Inferior parietal cortex (tissue), 1 donor: Measurements from ENCODE around the gene DNAI2.
A peak's percentile ranks its signal among the peaks of the same experiment; 100 is the strongest.

ENCODE experiments used
- DNase-seq: peaks from one replicate; pipeline ENCODE4 v3.0.0-alpha.2; 2016; ENCODE audit errors: extremely low spot score

The DNAI2 gene, protein sequence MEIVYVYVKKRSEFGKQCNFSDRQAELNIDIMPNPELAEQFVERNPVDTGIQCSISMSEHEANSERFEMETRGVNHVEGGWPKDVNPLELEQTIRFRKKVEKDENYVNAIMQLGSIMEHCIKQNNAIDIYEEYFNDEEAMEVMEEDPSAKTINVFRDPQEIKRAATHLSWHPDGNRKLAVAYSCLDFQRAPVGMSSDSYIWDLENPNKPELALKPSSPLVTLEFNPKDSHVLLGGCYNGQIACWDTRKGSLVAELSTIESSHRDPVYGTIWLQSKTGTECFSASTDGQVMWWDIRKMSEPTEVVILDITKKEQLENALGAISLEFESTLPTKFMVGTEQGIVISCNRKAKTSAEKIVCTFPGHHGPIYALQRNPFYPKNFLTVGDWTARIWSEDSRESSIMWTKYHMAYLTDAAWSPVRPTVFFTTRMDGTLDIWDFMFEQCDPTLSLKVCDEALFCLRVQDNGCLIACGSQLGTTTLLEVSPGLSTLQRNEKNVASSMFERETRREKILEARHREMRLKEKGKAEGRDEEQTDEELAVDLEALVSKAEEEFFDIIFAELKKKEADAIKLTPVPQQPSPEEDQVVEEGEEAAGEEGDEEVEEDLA

DNA sequence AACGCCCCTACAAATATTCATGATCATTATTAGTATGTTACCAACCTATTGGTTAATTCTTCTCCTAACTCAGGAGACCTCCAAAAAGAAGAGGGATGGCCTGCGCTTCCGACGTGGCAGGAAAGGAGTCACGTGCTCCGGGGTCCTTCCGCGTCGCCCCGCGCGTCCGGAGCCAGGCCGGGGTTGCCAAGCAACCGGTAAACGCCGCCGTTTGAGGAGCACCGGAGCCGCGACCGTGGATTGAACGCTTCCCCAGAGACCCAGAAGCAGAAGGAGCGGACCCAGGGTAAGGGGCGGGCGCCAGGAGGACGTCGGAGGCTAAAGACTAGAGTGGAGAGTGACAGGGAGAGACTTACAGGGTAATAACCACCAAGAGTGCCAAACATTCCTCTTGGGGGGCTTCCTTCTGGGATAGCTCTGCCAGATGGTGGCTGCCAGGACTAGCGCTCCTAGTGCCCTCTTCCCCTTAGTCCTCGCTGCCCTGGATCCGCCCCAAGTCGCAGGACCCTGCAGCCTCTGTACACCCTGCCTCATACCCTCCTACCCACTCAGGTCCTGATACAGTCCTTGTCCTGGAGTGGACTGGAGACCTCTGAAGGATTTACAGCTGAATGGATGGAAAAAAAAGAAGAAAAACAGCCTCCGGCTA lies at the start of gene DNAI2:
DNAI2 (plus strand) TSS at position 175 of the 649 bp plus-strand sequence. CDS start 7,584 bp downstream, outside the sequence.
- no peak for DNase-seq

DNA sequence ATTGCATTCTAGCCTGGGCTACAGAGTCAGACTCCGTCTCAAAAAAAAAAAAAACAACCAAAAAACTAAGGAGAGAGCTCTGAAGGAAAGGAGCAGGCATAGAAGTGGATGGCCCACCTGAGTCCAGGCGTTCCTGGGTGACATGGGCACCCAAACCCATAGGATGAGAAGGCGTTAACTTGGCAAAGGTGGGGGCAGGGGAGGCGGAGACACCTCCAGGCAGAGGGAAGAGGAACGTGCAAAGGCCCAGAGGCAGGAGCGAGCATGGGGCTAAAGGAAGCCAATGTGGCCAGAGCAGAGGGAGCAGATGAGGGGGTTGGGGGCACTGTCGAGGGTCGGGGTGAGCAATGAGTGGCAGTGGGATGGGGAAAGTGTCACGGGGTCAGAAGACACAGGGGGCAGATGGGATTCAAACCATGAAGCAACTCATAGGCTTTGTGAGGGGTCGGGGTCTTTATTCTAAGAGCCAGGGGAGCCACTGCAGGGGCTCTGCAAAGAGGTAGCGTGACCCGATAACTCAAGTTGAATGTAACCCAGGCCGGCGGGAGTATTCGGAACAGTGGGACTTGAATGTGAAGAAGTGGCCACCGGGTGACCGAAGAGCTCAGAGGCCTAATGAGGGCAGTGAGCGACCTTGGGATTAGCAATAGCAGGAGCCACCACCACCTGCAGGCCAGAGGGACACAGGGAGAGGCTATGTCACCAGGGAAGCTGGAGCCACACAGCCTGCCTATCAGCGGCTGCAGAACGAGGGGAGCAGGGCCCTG lies 48.9 kb upstream of the DNAI2 start:
- DNase-seq = no peak

DNA sequence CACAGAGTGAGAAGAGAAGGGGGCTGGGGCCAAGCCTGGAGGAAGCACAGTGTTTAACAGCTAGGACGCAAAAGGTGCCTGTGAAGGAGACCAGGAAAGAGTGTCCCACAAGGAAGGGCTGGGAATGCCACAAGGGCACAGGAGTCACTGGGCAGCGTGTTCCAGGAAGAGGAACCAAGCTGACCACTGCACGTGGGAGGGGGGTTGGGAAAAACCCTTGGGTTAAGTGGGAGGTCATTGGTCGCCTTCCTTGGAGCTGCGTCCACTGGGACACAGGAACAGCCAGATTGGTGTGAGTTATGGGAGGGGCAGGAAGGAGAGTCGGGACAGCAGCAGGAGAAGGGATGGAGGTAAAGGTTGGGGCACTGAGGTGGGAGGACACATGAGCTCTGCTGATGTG lies 47.8 kb upstream of the DNAI2 start:
- DNase-seq = no peak

DNA sequence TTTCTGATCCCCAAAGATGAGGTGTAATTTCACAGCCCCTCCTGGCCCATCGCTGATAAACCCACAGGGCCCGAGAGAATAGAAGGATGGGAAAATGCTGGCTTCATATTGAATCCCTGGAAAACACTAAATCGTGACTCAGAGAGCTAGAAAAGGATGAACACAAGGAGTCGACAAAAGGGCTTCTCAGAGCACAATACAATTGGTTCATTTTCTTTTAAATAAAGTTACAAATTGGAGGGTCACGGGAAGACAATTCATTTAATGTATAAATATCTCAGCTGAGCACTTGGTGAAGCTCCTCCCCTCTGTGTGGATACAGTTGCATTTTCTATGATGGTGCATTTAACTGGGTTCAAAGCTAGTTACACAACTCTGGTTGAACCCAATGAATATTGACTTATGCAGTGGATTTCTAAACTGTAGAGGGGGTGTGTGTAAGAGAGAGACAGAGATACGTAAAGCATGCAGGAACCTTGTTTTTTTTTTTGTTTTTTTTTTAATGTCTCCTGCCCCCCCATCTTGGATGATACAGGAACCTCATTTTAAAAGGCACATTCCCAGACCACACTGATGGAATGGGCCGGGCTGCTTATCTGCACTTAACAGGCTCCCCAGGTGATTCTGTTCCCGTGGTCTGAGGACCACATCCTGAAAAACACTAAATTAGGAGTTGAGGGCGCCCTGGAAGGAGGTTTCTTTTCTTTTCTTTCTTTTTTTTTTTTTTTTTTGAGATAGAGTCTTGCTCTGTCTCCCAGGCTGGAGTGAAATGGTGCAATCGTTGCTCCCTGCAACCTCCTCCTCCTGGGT lies 46.6 kb upstream of the DNAI2 start:
- DNase-seq = no peak

DNA sequence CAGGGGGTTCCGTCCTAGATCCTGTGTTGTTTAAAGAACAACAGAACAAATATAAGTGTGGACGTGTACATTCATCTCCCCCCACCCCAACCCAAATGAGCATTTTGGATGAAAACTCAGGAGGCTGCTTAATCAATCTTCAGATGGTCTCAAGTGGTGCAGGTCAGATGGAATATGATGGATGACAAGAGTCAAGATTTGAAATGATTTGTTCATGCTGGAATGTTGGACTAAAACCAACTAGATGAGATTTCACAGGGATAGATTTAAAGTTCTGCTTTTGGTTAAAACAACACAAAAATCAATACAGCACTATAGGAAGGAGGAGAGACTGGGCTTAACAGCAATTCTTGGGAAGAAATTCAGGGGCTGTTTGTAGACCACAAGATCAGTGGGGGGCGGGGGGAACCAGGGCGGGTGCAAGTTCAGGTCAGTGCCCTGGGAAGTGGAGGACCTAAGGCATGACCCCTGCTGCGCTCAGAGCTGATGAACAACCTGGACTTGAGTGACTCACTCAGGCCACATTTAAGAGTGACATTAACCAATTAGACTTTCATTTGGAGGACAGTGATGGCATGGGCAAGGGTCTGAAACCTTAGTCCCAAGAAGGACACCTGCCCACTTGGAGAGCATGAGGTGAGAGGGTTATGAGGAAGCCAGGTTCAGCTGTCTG lies 45.6 kb upstream of the DNAI2 start:
- DNase-seq = no peak

DNA sequence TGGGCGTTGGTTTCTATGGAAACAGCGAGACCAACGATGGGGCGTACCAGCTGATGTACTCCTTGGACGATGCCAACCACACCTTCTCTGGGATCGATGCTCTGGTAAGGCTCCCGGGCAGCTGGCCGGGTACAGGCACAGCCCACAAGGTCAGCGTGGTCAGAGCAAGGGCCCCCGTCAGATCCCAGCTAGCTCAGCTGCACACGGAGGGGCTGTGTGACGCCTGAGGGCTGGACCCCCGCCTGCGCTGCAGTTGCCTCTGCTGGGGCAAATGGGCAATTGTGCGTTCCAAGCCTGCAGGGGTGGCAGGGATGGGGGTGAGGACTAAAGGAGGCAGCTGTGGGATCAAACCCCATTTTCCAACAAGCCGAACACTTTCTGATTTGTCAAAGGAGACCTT lies 43.1 kb upstream of the DNAI2 start:
- DNase-seq = no peak

DNA sequence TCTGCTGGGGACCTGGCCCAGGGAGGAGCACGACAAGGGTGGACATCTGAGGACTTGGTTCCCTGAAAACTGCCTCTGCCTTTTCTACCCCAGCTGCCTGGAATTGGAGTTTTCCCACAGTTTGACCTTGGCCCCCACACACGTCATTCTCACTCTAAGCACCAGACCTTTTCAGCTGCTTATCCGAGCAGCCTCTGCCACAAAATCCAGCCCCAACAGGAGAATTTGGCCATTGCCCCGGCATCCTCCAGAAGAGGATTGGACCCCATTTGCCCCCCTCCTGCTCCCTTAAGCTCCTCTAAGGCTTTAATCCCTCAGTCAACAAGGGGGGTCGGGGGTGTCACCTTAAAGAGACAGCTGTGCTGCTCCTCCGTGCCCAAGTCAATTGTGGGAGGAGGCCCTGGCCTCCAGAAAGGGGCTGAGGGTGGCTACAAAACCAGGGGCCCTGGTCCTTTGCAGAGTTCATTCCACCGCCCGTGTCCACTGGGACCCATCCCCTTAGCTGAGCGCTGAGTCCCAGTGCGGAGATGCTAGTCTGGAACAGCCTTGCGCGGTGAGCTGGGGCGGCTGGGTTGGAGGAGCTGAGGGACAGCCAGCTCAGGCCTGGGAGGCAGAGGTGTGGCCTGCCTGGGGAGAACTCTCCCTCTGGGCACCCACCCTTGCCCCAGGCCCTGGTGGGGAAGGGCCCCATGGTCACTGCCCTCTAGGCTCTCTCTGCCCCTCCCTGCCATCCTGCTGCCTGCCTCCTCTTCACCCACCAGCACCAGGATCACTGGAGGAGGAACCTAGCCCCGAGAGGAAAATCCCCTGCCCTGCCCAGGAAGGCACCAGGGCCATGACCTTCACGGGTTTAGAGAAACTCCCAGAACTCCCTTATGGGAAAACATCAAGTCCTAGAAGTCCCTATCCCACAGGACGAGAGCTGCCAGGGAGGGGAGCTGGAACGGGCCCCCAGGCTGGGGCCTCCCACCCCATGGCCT lies 41.8 kb upstream of the DNAI2 start:
- DNase-seq = no peak

DNA sequence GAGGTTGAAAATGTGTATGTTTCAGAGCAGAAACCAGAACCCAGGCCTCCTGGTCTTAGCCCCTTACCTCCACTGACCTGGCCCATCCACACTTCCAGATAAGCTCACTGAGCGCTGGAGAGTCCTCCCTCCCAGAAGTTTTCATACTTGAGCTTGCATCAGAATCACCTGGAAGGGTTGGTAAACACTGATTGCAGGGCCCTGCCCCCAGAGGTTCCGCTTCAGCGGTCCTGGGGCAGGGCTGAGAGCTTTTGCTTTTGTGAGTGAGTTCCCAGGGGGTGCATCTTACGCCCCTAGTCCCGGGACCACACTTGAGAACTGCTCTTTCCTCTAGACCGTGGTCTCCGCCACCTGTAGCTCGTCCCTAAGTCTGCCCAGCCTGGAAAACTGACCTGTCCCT lies 40.1 kb upstream of the DNAI2 start:
- no peak for DNase-seq

DNA sequence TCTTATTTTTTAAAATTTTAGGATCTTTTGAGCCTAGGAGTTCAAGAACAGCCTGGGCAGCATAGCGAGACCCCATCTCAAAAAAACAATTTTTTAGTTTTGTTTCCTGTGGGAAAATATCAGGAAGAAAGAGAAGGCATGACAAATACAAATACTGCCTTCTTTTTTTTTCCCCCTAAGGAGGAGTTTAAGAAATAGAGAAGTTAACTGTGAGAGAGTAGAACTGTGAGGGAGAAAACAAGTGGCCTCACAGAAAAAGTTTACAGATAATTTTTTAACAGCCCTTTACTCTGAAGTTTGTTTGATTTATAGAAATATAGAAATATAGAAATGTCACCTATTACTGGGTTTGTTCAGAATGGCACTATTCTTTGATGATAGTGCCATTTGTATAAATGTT lies 39.5 kb upstream of the DNAI2 start:
- no peak for DNase-seq

DNA sequence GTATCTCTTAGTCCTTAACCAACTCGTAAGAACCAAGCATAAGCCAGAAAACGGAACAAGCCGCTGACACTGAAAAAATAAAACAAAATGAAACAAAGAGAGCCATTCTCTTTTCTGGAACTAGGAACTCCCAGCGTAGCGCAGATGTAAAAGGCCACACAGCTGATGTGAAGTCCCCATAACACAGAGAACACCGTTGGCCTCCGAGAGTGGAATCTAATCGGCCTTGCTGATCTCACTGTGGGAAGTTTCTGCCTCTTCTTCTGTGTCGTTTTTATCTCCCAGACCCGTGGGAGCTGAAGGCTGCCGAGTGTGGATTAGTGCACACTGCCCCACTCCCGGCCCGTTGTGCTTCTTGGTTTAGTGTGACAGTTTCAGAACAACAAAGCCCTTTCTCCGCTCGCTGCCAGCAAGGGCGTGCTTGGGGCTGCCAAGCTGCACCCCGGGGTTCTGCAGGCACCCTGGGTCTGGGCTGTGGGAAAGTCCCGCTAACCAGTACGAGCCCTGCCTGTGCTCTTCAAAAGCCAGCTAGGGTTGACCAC lies 38.9 kb upstream of the DNAI2 start:
- DNase-seq = peak; percentile 82

DNA sequence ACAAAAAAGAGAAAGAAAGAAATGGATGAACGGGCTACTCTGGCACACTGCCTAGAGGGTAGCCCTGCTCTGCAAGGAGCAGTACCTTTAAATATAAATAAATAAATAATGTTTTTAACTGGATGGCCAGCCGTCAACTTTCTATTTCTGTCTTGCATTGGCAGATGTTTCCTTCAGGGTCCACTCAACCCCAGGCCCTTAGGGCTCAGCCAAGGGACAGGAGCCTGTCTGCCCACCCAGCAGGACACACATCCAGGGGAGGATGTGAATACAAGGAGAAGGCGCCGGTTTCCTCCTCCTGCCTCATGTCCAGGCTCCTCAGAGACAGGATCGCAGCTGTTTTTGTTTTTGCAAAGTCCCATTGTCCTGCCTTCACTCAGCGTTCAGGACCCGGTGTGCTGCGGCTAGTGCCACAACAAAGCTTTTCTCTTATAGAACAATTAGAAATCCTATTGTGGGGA lies 38.1 kb upstream of the DNAI2 start:
- peak; percentile 36 for DNase-seq

DNA sequence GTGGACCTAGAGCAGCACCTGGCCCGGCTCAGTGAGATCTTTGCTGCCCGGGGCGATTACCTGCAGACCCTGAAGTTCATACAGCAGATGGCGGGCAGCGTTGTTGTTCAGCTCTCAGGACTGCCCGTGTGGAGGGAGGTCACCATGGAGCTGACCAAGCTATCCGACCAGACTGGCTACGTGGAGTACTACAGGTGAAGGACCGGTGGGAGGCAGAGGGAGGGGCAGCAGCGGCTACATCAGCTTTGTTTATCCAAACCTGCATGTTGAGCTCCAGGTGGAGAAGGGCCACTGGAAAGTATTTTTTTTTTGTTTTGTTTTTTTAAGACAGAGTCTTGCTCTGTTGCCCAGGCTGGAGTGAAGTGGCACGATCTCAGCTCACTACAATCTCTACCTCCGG lies 36.7 kb upstream of the DNAI2 start:
- DNase-seq = no peak

DNA sequence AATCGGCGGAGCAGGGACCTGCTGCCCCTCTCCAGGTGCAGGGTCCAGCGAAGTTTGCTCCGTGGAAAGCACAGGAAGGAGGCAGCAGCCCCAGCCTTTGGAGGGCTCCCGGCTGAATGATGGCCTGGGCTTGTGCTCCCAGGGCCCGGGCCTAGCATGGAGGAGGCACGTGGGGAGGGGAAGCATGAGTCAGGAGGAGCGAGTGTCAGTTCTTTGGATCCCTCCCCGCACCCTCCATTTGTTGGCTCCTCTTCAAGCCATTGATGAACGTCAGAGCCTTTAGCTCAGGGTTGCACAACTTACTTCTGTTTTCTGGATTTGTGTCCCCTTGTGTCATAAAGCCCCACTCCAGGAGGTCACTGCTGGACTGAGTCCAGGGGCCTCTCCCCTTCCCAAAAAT lies 34.9 kb upstream of the DNAI2 start:
- no peak for DNase-seq

DNA sequence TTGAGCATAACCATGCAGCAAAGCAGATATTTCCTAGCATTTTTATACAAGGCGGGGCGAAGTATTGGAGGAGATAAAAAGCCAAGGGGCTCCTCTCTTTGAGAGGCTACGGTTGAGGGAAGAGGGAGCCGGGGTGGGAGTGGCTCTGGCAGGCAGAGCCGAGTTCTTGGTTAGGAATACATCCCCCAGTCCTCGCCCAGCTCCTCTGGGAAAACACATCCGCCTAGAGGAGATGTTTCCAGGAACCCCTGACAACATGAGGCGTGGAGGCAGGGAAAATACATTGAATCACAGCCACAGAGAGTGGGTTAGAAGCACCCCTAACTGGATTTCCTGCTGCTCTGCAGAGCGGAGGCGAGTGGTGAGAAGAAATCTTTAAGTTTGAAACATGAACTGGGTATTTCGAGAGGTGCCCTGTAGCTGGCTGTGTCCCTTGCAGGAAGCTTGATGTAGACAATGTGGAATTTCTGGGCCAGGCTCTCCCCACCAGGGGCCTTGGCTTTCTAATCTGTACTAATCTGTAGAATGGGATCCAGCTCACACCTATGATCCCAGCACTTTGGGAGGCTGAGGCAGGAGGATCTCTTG lies 33.3 kb upstream of the DNAI2 start:
- DNase-seq = no peak

DNA sequence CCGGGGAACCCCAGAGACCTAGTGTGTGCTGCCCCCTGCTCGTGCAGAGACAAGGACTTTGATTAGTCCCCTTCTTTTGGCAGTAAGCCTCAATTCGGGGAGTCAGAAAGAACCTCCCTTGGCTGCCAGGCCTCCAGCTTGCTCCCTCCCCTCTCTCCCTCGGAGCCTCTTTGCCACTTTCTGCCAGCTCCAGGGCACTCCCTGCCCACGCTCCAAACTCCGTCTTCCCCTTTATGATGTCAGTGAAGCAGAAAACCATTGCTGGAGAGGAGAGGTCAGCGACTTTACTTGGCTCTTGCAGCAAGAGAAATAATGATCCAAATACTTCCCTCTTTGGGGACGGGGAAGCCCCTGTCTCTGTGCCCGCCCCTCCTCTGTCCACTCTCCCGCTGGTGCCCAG lies 32.6 kb upstream of the DNAI2 start:
- no peak for DNase-seq

DNA sequence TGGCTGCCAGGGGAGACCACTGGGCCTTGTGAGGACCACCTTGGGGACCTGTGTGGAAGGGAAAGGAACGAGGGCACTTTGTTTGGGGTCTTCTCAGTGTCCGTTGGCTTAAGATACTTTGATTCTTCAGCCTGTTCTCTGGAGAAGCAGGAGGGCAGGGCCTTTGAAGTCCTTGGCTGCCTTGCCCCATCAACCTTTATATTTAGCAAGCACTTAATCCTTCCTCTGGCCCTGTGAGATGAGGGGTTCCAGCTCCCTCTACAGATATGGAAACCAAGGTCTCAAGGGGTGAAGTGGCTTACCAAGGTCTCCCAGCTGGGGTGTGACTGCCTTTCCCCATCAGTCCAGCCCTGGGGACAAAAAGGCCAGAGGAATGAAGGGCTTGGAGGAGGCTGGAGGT lies 32.2 kb upstream of the DNAI2 start:
- no peak for DNase-seq

DNA sequence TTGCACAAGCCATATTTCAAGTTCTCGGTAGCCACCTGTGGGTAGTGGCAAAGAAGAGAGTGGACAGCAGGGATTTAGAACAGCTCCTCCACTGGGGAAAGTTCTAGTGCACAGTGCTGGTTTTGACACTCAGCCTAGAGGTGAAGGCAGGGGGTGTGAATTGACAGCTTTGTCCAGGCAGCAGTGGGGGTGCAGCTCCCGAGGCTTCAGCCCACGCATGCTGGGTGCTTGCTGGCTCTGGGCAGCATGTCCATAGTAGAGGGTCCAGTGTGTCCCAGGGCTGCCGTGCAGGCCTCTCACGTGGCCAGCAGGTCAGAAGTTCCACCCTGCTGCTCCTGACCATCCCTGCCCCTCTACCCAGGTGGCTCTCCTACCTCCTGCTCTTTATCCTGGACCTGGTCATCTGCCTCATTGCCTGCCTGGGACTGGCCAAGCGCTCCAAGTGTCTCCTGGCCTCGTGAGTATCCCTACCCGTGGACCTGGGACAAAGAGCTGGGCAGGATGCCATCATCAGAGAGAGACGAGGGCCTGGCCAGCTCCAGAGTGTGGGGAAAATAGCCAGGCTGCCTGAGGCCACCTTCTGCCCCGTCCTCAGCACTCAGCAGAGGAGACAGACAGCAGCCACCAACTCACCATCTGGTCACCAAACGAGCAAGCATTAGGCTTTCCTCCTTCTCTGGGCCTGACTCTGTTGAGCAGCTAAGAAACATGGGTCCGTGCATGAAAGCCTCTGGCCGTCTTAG lies 30.9 kb upstream of the DNAI2 start:
- DNase-seq = peak; percentile 47

DNA sequence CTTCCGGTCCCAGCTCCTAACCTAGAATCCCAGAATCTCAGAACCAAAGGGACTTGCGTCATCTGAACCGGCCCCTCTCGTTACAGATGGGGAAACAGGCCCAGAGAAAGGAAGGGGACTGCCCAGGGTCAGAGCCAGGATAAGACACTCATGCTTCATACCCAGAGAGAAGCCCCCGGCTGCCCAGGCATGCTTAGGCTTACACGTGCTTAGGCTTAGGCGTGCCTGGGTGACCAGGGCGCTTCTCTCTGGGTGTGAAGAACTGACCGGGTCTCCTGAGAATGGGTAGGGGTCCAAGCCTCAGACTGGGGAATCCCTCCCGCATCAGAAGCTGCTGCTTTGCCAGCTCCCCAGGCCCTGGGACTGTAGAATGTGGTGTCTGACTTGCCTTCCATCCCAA lies 29.9 kb upstream of the DNAI2 start:
- DNase-seq = no peak
